ENCODE results near the gene FGGY.

GRCh38 chr1:59568158-59568935 is 271.5 kb downstream of the FGGY start:
- no peak for TF ChIP-seq CTCF (conservative IDR thresholded peaks at IDR 0.05)
- no peak for TF ChIP-seq EZH2 (IDR thresholded peaks at IDR 0.05; ENCODE audit: low read depth)
